ENCODE data around the gene MAPT.
"Not testable (repeated sequence)": the region's sequence is repeated elsewhere in the genome, so short reads cannot be mapped to it uniquely, and the experiment has no call there.

Gene MAPT

DNA sequence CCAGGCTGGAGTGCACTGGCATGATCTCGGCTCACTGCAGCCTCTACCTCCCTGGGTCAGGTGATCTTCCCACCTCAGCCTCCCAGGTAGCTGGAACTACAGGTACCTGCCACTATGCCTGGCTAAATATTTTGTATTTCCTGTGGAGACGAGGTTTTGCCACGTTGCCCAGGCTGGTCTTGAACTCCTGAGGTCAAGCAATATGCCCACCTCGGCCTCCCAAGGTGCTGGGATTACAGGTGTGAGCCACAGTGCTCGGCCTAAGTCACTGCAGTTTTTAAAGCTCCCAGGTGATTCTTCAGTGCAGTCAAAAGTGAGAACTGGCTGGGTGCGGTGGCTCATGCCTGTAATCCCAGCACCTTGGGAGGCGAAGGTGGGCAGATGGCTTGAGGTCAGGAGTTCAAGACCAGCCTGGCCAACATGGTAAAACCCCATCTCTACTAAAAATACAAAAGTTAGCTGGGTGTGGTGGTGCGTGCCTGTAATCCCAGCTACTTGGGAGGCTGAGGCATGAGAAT is 125.1 kb downstream of the MAPT start:
- DNase-seq = not testable (repeated sequence)

DNA sequence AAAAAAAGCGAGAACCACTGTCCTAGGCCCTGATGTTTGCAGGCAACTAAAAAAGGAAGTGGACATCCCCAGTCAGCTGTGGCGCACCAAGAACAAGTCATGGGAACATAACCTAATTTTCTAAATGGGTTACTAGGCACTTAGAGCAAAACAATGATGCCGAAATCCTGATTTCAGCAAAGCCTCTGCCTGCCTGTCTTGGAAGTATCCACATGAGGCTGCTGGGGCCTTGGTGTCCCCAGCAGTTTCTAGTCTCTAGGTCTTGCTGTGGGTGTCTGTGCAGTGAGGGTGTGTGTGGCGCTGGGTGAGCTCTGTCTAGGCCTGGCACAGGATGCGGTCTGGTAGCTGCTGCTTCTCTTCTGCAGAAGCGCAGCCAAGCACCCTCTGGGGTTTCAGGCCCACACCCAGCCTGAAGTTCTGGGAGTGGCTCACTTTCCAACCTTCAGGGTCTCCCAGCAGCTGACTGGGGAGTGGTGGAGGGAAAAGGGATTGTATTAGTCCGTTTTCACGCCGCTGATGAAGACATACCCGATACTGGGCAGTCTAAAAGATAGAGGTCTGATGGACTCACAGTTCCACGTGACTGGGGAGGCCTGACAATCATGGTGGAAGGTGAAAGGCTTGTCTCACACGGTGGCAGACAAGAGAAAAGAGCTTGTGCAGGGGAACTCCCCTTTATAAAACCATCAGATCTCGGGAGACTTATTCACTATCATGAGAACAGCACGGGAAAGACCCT is 125.8 kb downstream of the MAPT start:
- no peak for DNase-seq

DNA sequence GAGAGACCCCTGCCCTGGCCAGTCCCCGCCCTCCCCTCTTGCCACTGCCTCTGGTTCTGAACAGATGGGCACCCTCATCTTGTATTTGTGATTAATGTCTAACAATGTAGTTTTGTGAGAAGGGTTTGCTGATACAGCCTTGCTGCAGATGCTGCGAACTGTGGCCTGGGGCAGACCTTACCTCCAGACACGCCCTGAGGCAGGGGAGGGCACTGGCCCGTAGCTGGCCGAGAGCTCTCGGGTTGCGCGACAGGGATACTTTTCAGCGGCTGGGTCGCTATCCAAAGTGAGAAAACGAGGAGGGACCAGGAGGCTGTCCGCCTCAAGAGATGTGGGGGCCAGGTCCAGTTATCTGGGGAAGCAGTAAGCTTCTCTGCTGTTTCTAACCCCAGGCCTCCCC is 126.6 kb downstream of the MAPT start:
- DNase-seq = no peak

DNA sequence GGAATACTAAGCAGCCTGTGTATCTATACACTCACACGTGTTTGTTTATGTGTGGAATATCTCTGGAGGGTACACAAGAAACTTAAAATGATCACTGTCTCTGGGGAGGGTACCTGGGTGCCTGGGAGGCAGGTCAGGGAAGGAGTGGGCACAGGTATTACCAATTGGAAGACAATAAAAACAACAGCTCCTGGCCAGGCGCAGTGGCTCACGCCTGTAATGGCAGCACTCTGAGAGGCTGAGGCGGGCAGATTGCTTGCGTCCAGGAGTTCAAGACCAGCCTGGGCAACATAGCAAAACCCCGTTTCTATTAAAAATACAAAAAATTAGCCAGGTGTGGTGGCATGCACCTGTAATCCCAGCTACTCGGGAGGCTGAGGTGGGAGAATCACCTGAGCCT is 129.0 kb downstream of the MAPT start:
- not testable (repeated sequence) for DNase-seq

DNA sequence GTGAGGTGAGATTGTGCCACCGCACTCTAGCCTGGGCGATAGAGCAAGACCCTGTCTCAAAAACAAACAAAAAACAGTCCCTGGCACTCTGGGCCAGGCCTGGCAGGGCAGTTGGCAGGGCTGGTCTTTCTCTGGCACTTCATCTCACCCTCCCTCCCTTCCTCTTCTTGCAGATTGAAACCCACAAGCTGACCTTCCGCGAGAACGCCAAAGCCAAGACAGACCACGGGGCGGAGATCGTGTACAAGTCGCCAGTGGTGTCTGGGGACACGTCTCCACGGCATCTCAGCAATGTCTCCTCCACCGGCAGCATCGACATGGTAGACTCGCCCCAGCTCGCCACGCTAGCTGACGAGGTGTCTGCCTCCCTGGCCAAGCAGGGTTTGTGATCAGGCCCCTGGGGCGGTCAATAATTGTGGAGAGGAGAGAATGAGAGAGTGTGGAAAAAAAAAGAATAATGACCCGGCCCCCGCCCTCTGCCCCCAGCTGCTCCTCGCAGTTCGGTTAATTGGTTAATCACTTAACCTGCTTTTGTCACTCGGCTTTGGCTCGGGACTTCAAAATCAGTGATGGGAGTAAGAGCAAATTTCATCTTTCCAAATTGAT is 129.5 kb downstream of the MAPT start:
- no peak for DNase-seq

DNA sequence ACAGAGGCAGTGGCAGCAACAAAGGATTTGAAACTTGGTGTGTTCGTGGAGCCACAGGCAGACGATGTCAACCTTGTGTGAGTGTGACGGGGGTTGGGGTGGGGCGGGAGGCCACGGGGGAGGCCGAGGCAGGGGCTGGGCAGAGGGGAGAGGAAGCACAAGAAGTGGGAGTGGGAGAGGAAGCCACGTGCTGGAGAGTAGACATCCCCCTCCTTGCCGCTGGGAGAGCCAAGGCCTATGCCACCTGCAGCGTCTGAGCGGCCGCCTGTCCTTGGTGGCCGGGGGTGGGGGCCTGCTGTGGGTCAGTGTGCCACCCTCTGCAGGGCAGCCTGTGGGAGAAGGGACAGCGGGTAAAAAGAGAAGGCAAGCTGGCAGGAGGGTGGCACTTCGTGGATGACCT is 130.2 kb downstream of the MAPT start:
- DNase-seq = no peak

DNA sequence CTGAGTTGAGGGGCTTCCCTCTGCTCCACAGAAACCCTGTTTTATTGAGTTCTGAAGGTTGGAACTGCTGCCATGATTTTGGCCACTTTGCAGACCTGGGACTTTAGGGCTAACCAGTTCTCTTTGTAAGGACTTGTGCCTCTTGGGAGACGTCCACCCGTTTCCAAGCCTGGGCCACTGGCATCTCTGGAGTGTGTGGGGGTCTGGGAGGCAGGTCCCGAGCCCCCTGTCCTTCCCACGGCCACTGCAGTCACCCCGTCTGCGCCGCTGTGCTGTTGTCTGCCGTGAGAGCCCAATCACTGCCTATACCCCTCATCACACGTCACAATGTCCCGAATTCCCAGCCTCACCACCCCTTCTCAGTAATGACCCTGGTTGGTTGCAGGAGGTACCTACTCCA is 130.7 kb downstream of the MAPT start:
- no peak for DNase-seq

DNA sequence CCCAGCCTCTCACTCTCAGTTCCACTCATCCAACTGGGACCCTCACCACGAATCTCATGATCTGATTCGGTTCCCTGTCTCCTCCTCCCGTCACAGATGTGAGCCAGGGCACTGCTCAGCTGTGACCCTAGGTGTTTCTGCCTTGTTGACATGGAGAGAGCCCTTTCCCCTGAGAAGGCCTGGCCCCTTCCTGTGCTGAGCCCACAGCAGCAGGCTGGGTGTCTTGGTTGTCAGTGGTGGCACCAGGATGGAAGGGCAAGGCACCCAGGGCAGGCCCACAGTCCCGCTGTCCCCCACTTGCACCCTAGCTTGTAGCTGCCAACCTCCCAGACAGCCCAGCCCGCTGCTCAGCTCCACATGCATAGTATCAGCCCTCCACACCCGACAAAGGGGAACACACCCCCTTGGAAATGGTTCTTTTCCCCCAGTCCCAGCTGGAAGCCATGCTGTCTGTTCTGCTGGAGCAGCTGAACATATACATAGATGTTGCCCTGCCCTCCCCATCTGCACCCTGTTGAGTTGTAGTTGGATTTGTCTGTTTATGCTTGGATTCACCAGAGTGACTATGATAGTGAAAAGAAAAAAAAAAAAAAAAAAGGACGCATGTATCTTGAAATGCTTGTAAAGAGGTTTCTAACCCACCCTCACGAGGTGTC is 131.3 kb downstream of the MAPT start:
- no peak for DNase-seq

DNA sequence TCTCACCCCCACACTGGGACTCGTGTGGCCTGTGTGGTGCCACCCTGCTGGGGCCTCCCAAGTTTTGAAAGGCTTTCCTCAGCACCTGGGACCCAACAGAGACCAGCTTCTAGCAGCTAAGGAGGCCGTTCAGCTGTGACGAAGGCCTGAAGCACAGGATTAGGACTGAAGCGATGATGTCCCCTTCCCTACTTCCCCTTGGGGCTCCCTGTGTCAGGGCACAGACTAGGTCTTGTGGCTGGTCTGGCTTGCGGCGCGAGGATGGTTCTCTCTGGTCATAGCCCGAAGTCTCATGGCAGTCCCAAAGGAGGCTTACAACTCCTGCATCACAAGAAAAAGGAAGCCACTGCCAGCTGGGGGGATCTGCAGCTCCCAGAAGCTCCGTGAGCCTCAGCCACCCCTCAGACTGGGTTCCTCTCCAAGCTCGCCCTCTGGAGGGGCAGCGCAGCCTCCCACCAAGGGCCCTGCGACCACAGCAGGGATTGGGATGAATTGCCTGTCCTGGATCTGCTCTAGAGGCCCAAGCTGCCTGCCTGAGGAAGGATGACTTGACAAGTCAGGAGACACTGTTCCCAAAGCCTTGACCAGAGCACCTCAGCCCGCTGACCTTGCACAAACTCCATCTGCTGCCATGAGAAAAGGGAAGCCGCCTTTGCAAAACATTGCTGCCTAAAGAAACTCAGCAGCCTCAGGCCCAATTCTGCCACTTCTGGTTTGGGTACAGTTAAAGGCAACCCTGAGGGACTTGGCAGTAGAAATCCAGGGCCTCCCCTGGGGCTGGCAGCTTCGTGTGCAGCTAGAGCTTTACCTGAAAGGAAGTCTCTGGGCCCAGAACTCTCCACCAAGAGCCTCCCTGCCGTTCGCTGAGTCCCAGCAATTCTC is 132.1 kb downstream of the MAPT start:
- DNase-seq = no peak

DNA sequence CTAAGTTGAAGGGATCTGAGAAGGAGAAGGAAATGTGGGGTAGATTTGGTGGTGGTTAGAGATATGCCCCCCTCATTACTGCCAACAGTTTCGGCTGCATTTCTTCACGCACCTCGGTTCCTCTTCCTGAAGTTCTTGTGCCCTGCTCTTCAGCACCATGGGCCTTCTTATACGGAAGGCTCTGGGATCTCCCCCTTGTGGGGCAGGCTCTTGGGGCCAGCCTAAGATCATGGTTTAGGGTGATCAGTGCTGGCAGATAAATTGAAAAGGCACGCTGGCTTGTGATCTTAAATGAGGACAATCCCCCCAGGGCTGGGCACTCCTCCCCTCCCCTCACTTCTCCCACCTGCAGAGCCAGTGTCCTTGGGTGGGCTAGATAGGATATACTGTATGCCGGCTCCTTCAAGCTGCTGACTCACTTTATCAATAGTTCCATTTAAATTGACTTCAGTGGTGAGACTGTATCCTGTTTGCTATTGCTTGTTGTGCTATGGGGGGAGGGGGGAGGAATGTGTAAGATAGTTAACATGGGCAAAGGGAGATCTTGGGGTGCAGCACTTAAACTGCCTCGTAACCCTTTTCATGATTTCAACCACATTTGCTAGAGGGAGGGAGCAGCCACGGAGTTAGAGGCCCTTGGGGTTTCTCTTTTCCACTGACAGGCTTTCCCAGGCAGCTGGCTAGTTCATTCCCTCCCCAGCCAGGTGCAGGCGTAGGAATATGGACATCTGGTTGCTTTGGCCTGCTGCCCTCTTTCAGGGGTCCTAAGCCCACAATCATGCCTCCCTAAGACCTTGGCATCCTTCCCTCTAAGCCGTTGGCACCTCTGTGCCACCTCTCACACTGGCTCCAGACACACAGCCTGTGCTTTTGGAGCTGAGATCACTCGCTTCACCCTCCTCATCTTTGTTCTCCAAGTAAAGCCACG is 133.0 kb downstream of the MAPT start:
- DNase-seq = no peak

DNA sequence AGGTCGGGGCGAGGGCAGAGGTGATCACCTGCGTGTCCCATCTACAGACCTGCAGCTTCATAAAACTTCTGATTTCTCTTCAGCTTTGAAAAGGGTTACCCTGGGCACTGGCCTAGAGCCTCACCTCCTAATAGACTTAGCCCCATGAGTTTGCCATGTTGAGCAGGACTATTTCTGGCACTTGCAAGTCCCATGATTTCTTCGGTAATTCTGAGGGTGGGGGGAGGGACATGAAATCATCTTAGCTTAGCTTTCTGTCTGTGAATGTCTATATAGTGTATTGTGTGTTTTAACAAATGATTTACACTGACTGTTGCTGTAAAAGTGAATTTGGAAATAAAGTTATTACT is 133.6 kb downstream of the MAPT start:
- DNase-seq = no peak

DNA sequence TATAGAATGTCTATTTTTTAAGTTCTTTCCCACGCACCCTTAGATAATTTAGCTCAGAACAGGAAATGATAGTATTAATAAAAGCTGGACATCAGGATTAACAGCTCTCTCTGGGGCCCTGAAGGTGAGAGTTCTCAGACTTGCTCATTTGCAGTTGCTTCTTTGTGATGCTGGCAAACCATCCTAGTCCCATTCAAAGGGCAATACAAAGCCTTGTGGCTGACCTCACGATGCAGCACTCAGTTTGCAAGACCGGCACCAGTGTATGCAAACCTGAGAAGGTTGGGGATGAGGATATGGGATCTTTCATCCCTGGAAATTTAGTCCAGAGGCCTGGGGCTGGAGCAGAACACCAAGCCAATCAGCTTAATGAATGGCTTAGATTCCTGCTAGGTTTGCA is 134.0 kb downstream of the MAPT start:
- DNase-seq = no peak

DNA sequence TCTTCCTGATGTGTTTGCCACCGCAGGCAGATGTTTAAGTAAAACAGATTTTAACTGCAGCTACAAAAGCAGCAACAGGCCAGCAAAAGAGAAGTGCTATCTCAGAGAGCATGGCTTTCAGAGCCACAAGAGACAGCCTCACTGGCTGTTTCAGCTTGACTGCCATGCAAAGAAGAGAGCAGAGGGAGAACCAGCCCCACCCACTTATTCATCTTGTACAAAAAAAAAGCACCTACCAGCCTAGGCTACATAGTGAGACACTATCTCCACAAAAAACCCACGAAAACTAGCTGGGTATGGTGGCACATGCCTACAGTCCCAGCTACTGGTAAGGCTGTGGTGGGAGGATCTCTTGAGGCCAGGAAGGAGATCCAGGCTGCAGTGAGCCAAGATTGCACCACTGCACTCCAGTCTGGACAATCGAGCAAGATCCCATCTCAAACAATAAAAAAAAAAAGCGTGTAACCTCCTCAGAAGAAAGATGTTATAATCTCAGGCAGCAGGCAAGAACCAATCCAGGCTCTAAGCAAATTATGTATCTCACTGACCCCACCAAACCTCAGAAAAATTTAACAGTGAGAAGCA is 134.7 kb downstream of the MAPT start:
- no peak for DNase-seq

DNA sequence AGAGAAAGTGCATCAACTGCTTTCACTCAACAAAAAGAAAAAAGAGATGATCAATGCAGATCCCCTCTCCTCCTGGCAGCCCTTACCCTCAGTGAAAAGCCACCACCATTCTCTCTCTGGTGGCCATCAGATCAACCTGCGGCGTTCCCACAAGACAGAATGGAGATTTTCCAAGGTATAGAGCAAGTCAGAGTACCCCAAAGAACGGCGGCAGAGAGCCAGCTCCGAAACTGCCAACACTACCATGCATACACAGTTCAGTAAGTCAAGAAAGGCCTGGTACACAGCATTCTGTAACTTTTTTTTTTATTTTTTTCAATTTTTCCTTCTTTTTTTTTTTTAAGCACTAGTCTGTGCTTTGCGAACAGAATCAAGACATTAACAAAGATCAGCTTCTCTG is 135.3 kb downstream of the MAPT start:
- DNase-seq = no peak

DNA sequence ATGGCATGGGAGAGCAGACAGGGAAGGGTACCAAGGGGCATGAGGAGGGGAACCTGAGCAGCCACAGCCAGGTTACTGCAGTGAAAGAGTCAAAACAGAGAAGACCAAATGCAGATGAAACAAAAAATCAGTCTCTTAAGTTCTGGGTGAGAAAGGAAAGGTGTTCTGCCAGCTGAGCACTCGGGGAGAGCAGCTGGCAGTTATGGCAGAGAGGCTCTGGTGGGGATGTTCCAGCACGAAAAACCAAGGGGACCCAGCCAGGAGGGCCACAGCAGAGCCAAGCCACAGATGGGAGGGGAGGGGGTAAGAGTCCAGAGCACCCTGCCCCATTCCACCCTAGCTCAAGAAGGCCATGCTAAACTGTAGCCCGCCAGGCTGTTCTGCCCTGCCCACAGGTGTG is 136.4 kb downstream of the MAPT start:
- no peak for DNase-seq

DNA sequence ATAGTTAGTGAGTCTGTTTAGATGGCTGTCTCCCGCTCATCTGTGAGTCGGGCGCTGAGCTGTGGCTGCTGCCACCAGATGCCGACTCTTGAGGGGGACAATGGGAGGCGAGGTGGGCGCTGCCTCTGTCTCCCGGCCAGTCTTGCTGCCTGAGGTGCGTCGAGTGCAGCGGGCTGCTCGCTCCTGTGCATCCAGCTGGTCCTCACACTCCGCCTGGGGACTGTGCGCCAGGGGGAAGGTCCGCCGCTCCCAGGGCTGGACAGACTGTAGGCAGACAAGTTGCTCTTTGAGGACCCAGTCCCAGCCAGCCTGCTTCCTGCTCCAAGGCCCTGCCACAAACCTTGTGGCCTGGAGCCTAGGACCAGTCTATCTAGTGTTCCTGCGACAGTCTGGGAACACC is 137.1 kb downstream of the MAPT start:
- no peak for DNase-seq

DNA sequence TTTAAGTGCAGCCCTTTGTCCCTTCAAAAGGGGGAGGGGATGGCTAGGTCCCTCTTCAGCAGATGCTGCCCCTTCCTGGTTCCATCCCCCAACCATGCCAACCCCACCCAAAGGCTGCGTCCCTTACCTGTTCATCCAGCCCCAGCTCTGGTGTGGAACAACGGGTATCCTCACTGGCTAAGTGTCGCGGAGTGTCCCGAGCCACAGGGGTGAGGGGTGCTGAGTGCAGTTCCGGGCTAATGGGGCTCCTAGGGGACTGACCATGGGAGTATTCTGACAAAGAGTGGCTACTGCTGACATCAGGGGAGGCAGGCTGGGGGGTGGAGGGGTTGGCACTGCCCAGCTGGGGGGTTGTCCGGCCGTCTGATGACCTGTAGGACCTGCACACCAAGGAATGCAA is 137.6 kb downstream of the MAPT start:
- DNase-seq = no peak

DNA sequence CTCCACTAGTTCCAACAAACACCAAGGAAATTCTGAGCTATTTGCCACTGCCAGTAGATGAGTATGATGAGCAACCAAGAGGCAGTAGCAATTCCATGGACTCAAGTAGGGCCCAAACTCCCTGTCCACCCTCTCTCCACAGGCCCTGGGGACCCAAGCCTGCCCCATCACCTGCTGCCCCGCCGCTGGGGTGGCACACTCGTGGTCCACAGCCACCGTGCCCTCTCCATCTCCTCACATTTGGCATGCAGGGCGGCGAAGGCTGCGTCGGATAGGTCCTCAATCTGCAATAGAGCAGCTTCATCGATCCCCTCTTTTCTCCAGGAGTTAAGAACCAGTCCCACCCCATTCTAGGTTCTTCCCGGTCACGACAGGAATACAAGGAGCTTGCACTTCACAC is 138.6 kb downstream of the MAPT start:
- DNase-seq = no peak

DNA sequence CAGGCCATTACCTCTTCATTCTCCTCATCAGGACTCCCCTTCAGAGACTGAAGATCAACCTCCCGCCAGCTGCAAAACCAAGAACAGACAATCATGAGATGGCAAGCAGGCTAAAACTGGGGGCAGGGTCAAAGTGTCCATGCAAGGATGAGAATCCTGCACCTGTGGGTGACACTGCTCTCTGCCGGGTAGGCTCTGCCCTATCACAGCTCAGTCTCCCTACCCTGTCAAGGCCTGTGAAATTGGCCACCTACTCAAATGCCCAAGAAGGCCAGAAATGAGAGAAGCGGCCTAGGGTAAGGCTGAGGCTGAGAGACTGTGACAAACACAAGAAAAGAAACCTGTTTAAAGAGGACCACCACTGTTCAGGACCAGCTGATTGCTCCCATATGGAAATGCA is 139.0 kb downstream of the MAPT start:
- DNase-seq = no peak

DNA sequence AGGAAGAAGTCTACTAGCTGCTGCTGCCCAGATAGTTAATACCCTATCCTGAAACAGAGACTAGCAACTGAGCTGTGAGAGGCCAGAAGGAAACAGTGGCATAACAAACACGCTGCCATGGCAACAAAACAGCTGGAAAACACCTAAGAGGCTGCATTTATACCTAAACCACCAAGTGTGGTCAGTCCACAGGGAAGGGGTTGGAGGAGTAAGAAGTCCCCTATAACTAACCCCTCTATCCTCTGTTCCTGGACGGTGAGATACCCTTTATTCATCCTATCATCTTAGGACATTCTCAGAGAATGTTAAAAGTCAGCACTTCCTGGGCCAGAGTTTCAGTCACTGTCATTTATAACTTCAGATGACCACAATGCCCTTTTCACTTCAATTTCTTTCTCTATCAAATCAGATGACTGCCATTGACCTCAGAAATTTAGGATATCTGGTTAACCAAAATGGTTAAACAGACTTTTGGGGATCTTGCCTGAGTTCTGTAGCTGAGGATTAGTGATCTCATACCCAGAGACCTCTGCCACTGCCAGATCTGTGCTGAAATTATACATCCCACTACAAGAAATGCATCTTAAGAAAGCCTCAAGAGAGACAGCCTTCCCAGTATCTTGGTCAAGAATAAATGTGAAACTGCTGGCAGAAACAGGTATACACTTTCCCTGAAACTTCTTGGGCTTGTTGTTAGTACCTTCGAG is 140.9 kb downstream of the MAPT start:
- no peak for DNase-seq

DNA sequence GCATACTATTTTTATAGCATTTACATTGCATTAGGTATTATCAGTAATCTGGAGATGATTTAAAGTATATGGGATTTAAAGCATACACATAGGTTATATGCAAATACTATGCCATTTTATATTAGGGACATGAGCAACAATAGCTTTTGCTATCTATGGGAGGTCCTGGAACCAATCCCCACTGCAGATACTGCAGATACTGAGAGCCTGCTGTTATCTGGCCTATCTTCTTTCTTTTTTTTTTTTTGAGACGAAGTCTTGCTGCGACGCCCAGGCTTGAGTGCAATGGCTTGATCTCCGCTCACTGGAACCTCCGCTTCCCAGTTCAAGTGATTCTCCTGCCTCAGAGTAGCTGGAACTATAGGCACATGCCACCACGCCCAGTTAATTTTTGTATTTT is 142.1 kb downstream of the MAPT start:
- DNase-seq = no peak
